K562 (cell line): Measurements from ENCODE around the gene SLC22A23. TPM values are rescaled to one million over a fixed set of nuclear protein-coding genes. Genes with fewer than 3 reads are reported as not detected.

Experiments used
- CBX8 ChIP-seq: fragments of 200-600 bp; sonication (generic); IDR thresholded peaks from 2 replicates; pipeline ENCODE4 v1.6.1; 2012; ENCODE audit warnings: borderline replicate concordance, mixed run types, low read depth, mild to moderate bottlenecking, moderate library complexity, mixed read lengths, low read length, control low read depth, inconsistent platforms; ENCODE audit not compliant: poor library complexity, severe bottlenecking; ENCODE audit errors: extremely low read depth
- DPF2 ChIP-seq: fragments of 450-650 bp; IDR thresholded peaks from 2 replicates; pipeline ENCODE4 v1.6.1; 2016
- ETV1 ChIP-seq: fragments of 450-650 bp; conservative IDR thresholded peaks from 2 replicates; pipeline ENCODE4 v1.6.1; 2016; ENCODE audit warnings: missing genetic modification characterization, control low read depth, low read depth, missing compliant biosample characterization
- HNRNPK ChIP-seq: fragments of 200-400 bp; formaldehyde crosslinking; IDR thresholded peaks from one replicate; pipeline ENCODE4 v1.6.1; 2018; ENCODE audit warnings: mild to moderate bottlenecking, low read depth, low read length; ENCODE audit not compliant: poor library complexity, severe bottlenecking
- KAT7 ChIP-seq: sonication (generic); formaldehyde crosslinking; IDR thresholded peaks from 2 replicates; pipeline ENCODE4 v1.8.0; 2022; ENCODE audit warnings: missing genetic modification reagents, mild to moderate bottlenecking, borderline replicate concordance
- L3MBTL2 ChIP-seq: fragments of 450-650 bp; IDR thresholded peaks from 2 replicates; pipeline ENCODE4 v1.6.1; 2016; ENCODE audit warnings: mild to moderate bottlenecking, moderate library complexity
- MAFK ChIP-seq: IDR thresholded peaks from 2 replicates; pipeline ENCODE4 v1.6.1; 2011; ENCODE audit warnings: low read length, improper control_type of control experiment
- NEUROD1 ChIP-seq: fragments of 150-350 bp; IDR thresholded peaks from 2 replicates; pipeline ENCODE4 v1.6.1; 2014; ENCODE audit warnings: borderline replicate concordance, low read length, low read depth; ENCODE audit not compliant: partially characterized antibody
- PHF21A ChIP-seq: fragments of 450-650 bp; IDR thresholded peaks from 2 replicates; pipeline ENCODE4 v1.6.1; 2017; ENCODE audit warnings: low read depth, borderline replicate concordance
- SRSF7 ChIP-seq: fragments of 200-400 bp; formaldehyde crosslinking; optimal IDR thresholded peaks from 2 replicates; pipeline ENCODE3; 2017; ENCODE audit warnings: mild to moderate bottlenecking, low read depth, low read length
- STAT5A ChIP-seq: IDR thresholded peaks from 2 replicates; pipeline ENCODE4 v1.6.1; 2012; ENCODE audit warnings: low read length, inconsistent platforms, borderline replicate concordance
- TCF7 ChIP-seq: sonication (generic); IDR thresholded peaks from 2 replicates; pipeline ENCODE4 v1.6.1; 2016; ENCODE audit warnings: antibody characterized with exemption, borderline replicate concordance
- TCFL5 ChIP-seq: fragments of 250-450 bp; sonication (Bioruptor Pico); conservative IDR thresholded peaks from 2 replicates; pipeline ENCODE4 v1.6.1; 2021; ENCODE audit warnings: mild to moderate bottlenecking, moderate library complexity, matching md5 sums
- ZNF445 ChIP-seq: fragments of 250-450 bp; sonication (Bioruptor Pico); IDR thresholded peaks from 2 replicates; pipeline ENCODE4 v1.4.0; 2020; ENCODE audit warnings: low read depth, mild to moderate bottlenecking, moderate library complexity
- polyA plus RNA-seq, 8 experiments: library from polyadenylated mRNA; depleted of rRNA in 4 of 8; stranded (reverse) in 5 of 8; unstranded in 3 of 8; fragments of >200 nt; fragmentation: Nextera tagmentation in 2 of 8; fragmentation: Illumina TruSeq in 1 of 8; extraction: Ambion mirVana in 2 of 8; extraction: Trizol in 1 of 8; gene quantifications; 2 replicates each; pipeline versions ENCODE4 v1.2.1 to v1.2.3, GENCODE V29; 2011 to 2014; ENCODE audit warnings: inconsistent platforms in 1 of 8, missing spikeins in 1 of 8
- total RNA-seq, 7 experiments: library from RNA; depleted of rRNA in 6 of 7; stranded (reverse); fragments of >200 nt in 6 of 7; fragmentation: Illumina TruSeq in 2 of 7; extraction: Trizol in 2 of 7; gene quantifications; 2 replicates each; pipeline versions ENCODE4 v1.2.1 to v1.2.3, GENCODE V29; 2011 to 2021; ENCODE audit warnings: low replicate concordance in 1 of 7
- TF ChIP-seq, protein P1 (sequence below): fragments of 450-650 bp; IDR thresholded peaks from 2 replicates; pipeline ENCODE4 v1.6.1; 2016; ENCODE audit warnings: mild to moderate bottlenecking
- TF ChIP-seq, protein P2 (sequence below): fragments of 450-650 bp; IDR thresholded peaks from 2 replicates; pipeline ENCODE4 v1.7.1; 2018; ENCODE audit warnings: mild to moderate bottlenecking, low read depth; ENCODE audit not compliant: partially characterized antibody
- TF ChIP-seq, protein P3 (sequence below): fragments of 250-450 bp; sonication (Bioruptor Pico); IDR thresholded peaks from 2 replicates; pipeline ENCODE4 v1.4.0; 2020; ENCODE audit warnings: mild to moderate bottlenecking, moderate library complexity
- TF ChIP-seq, protein P4 (sequence below): sonication (generic); formaldehyde crosslinking; IDR thresholded peaks from 2 replicates; pipeline ENCODE4 v1.8.0; 2022; ENCODE audit warnings: missing genetic modification reagents, mild to moderate bottlenecking, moderate library complexity, borderline replicate concordance

The SLC22A23 gene
- total and polyA plus RNA-seq, 9 of the 15 experiments (the other 6 are each of a cell fraction or from before 2014, with no cell fraction given): 0.30 to 8.7 (median 2.5) TPM

DNA sequence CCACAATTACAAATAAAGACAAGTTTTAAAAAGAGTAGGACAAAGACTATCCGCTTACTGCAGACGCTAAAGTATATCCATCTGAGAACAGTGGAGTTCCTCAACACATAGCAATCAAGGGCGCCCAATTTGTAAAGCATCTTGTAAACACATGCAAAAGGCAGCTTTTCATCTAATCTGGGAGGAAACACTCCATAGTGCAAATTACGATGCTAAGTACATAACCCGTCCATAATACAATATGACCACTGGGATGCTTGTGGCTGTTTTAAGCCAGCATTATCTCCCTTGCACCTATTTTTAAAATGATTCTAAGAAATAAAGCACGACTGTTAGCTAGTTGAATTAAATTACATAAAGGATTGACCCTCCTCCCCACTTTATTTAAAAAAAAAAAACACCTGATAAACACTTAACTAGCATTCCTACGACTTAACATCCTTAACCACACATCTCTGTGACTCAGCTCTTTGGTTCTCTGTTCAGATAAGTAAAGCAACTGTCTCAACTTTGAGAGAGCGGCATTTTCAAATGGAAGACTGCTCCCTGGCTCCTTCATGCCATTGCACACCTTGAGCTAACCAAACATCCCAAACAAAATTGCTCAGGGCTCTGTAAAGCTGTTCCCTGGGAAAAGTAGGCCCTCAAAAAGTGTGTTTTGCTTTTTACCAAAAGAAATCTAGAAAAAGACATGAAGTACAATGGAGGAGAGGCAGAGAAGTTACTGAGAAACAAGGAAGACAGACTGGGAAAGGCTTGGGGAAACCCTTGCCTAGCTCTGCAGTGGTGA is 14.2 kb downstream of the SLC22A23 start (continued):
- TF ChIP-seq NEUROD1 (no peak), TCF7 (no peak), SRSF7 (no peak), STAT5A (no peak; the same call in 1 of the 2 replicates), MAFK (peak; percentile 85), PHF21A (no peak), ZNF445 (no peak), ETV1 (no peak), HNRNPK (no peak), DPF2 (peak; percentile 89), L3MBTL2 (peak; percentile 44; the same call in 1 of the 2 replicates), TCFL5 (no peak), KAT7 (CRISPR knock-in tag) (no peak), CBX8 (no peak)
- TF ChIP-seq, protein P1, sequence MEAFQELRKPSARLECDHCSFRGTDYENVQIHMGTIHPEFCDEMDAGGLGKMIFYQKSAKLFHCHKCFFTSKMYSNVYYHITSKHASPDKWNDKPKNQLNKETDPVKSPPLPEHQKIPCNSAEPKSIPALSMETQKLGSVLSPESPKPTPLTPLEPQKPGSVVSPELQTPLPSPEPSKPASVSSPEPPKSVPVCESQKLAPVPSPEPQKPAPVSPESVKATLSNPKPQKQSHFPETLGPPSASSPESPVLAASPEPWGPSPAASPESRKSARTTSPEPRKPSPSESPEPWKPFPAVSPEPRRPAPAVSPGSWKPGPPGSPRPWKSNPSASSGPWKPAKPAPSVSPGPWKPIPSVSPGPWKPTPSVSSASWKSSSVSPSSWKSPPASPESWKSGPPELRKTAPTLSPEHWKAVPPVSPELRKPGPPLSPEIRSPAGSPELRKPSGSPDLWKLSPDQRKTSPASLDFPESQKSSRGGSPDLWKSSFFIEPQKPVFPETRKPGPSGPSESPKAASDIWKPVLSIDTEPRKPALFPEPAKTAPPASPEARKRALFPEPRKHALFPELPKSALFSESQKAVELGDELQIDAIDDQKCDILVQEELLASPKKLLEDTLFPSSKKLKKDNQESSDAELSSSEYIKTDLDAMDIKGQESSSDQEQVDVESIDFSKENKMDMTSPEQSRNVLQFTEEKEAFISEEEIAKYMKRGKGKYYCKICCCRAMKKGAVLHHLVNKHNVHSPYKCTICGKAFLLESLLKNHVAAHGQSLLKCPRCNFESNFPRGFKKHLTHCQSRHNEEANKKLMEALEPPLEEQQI: no peak
- TF ChIP-seq, protein P2, sequence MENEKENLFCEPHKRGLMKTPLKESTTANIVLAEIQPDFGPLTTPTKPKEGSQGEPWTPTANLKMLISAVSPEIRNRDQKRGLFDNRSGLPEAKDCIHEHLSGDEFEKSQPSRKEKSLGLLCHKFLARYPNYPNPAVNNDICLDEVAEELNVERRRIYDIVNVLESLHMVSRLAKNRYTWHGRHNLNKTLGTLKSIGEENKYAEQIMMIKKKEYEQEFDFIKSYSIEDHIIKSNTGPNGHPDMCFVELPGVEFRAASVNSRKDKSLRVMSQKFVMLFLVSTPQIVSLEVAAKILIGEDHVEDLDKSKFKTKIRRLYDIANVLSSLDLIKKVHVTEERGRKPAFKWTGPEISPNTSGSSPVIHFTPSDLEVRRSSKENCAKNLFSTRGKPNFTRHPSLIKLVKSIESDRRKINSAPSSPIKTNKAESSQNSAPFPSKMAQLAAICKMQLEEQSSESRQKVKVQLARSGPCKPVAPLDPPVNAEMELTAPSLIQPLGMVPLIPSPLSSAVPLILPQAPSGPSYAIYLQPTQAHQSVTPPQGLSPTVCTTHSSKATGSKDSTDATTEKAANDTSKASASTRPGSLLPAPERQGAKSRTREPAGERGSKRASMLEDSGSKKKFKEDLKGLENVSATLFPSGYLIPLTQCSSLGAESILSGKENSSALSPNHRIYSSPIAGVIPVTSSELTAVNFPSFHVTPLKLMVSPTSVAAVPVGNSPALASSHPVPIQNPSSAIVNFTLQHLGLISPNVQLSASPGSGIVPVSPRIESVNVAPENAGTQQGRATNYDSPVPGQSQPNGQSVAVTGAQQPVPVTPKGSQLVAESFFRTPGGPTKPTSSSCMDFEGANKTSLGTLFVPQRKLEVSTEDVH: no peak
- TF ChIP-seq, protein P3, sequence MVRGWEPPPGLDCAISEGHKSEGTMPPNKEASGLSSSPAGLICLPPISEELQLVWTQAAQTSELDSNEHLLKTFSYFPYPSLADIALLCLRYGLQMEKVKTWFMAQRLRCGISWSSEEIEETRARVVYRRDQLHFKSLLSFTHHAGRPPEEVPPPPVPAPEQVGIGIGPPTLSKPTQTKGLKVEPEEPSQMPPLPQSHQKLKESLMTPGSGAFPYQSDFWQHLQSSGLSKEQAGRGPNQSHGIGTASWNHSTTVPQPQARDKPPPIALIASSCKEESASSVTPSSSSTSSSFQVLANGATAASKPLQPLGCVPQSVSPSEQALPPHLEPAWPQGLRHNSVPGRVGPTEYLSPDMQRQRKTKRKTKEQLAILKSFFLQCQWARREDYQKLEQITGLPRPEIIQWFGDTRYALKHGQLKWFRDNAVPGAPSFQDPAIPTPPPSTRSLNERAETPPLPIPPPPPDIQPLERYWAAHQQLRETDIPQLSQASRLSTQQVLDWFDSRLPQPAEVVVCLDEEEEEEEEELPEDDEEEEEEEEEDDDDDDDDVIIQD (CRISPR knock-in tag): no peak
- TF ChIP-seq, protein P4, sequence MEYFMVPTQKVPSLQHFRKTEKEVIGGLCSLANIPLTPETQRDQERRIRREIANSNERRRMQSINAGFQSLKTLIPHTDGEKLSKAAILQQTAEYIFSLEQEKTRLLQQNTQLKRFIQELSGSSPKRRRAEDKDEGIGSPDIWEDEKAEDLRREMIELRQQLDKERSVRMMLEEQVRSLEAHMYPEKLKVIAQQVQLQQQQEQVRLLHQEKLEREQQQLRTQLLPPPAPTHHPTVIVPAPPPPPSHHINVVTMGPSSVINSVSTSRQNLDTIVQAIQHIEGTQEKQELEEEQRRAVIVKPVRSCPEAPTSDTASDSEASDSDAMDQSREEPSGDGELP (CRISPR knock-in tag): no peak
